ENCODE data around the gene CRHR1. TPM values are rescaled to one million over a fixed set of nuclear protein-coding genes. Genes with fewer than 3 reads are reported as not detected.
A peak's percentile ranks its signal among the peaks of the same experiment; 100 is the strongest.

CRHR1 gene
- total RNA-seq, 1 donor from 2014 or later, result not detected

GRCh38 chr17:45758544-45758943 lies 25.6 kb upstream of the CRHR1 start:
- no peak for DNase-seq (ENCODE audit: low read depth)

DNA sequence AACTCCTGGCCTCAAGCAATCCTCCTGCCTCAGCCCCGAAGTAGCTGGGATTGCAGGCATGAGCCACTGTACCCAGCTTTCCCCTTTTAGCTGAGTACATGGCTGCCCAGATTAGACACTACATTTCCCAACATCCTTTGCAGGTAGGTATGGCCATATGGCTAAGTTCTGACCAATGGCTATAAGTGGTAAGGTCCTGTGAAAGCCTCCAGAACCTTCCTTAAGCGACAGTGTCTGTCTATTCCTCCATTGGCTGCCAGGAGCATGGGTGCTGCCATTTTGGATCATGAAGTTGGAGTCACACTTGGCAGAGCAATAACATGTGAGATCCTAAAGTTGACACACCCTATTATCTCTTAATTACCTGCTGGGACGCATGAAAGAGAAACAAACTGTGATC lies 24.4 kb upstream of the CRHR1 start:
- DNase-seq (ENCODE audit: low read depth), result no peak

- DNase-seq (ENCODE audit: low read depth), result no peak
Measured at GRCh38 chr17:45761957-45762565, 22.1 kb upstream of the CRHR1 start.

DNA sequence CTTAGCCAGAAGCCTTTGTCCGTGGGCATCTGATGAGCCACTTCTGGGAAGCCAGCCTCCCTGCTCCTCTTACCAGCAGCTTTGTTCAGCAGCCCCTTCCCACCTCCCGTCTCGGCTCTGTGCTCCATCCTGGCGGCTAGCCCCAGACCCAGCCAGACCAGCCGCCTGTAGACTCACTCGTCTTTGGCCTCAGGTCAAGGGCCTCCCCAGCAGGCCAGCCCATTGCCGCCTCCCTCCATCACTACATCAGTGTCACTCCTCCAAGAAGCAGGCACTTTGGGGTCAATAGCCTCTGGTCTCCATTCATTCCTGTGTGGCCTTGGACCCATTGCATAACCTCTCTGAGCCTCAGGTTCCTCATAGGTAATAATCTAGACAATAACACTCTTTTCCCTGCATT lies 20.9 kb upstream of the CRHR1 start:
- DNase-seq (ENCODE audit: low read depth), result no peak

- DNase-seq (ENCODE audit: low read depth), result no peak
Measured at GRCh38 chr17:45764479-45764878, 19.6 kb upstream of the CRHR1 start.

DNA sequence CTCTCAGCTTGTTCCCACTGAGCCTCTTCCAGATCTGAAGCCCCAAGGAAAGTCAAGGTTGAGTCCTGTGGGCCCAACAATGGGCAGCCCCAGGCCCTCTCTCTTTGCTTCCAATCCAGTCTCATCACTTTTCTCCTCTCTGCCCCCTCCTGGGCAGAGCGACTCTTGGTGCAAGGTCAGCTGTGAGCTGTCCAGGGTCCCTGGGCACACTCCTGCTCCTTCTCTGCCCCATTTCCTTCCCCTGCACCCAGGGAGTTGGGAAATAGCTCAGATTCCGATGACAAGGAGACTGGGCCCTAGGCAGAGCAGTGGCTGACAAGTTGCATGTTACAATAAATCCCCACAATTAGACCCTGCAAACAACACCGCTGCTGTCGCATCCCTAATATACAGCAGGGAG lies 16.1 kb upstream of the CRHR1 start:
- DNase-seq (ENCODE audit: low read depth), result peak; percentile 15

DNA sequence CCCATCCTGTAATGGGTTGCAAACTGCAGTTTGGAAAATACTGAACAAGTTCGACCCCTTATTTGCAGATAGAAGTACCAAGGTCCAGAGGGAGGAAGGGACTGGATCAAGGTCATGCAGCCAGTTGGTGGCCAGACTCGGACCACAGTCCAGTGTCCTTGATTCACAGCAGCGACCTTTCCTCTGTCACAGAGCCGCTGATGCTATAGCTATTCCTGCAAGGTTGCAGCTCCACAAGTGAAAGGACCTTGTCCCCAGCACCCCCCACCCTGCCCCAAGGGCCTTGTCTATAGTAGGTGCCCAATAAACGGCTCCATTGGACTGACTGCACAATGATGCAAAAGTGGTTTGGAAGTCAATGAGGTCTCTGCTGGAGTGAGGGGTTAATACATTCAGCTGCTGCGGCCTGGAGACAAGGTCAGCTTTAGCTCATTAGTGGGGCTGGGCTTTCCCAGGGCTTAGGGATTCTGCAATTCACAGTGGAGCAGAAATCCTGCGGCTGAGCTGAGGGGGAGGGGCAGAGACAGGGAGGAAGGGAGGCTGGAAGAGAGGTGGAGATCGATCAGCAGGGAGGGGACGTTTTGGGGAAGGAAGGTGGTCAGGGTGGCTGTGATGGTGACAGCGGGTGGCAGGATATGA lies 13.4 kb upstream of the CRHR1 start:
- no peak for DNase-seq (ENCODE audit: low read depth)

- DNase-seq (ENCODE audit: low read depth), result no peak
Measured at GRCh38 chr17:45771271-45771959, 12.7 kb upstream of the CRHR1 start.

- DNase-seq (ENCODE audit: low read depth), result no peak
Measured at GRCh38 chr17:45775148-45775547, 9.0 kb upstream of the CRHR1 start.

DNA sequence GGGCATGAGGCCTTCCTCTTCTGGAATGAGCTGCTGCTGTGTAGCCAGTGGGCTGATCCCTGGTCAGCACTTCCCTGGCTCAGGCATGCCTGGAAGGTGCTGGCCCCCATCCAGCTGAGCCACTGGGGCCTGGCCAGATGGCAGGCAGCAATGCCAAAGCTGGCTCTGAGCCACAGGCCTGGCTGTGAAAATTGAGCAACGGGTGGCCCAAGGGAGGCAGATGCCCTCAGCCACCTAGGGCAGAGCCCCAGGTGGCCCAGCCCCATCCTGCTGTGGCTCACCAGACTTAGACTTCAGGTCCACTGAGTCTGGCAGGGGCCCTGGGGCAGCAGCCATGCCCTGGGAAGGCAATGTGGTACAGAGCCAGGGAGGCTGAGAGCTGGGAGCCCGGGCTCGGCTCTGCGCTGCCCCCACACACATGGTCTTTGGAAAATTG lies 8.5 kb upstream of the CRHR1 start:
- DNase-seq (ENCODE audit: low read depth), result peak; percentile 22

DNA sequence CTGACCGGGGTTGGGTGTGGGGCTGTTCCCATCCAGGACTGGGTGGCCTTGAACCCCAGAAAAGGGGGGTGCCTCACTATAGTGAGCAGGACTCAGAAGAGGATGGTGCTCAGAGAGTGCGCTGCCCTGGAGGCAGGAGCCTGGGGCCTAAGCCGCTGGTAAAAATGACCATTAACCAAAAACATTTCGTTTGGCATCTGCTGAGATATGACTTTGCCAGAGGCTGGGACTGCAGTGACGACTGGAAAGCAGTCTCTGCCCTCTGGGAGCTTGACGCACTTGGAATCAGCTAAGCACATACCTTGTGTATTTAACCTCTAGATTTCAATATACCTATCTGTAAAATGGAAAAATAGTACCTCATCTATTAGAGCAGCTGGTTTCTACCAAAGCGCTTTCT lies 7.2 kb upstream of the CRHR1 start:
- no peak for DNase-seq (ENCODE audit: low read depth)

DNA sequence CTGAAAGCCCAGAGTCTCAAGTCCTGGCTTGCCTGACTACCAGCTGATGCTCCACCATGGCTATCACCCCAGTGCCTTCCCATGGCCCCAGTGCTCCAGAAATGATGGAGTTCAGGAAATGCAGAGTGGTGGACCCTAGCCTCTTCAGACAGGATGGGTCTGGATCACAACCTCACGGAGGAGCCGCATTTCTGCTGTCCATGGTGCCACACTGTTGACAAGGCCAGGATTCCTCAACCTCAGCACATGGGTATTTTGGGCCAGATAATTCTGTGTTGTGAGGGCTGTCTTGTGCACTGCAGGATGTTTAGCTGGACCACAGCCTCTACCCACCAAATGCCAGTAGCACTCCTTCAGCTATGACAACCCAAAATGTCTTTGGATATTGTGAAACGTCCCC lies 6.7 kb upstream of the CRHR1 start:
- no peak for DNase-seq (ENCODE audit: low read depth)

- DNase-seq (ENCODE audit: low read depth), result no peak
Measured at GRCh38 chr17:45780921-45781320, 3.2 kb upstream of the CRHR1 start.

DNA sequence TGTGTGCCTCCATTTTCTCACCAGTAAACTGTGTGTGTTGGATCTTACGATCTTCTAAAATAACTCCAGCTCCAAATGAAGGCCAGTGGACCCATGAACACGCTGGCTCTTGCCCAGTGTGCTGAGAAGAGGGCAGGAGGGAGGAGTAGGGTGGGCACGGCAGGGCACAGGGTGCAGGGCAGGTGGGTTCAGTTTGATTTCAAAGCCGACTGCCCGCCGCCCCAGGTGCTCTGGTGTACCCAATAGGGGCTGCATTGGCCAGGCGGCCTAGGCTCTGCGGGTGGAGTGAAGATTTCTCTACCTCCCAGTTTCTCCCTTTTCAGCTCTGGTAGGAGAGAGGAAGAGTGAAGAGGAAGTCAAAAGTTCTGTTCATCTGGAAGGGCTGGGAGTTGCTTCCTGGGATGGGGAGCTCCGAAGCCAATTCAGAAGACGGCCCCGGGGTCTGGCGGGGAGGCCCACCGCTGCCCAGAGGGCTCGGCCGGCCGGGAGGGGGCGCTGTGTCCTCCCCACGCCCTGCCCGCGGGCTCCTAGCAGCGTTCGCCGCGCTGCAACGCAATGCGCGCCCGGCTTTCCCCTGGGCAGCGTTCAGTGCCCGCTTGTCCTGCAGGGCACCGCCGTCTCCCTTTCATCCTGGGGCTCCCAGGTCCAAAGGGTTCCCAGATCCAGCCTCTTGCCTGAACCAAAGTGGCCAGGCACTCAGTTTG lies 1.1 kb upstream of the CRHR1 start:
- no peak for DNase-seq (ENCODE audit: low read depth)

DNA sequence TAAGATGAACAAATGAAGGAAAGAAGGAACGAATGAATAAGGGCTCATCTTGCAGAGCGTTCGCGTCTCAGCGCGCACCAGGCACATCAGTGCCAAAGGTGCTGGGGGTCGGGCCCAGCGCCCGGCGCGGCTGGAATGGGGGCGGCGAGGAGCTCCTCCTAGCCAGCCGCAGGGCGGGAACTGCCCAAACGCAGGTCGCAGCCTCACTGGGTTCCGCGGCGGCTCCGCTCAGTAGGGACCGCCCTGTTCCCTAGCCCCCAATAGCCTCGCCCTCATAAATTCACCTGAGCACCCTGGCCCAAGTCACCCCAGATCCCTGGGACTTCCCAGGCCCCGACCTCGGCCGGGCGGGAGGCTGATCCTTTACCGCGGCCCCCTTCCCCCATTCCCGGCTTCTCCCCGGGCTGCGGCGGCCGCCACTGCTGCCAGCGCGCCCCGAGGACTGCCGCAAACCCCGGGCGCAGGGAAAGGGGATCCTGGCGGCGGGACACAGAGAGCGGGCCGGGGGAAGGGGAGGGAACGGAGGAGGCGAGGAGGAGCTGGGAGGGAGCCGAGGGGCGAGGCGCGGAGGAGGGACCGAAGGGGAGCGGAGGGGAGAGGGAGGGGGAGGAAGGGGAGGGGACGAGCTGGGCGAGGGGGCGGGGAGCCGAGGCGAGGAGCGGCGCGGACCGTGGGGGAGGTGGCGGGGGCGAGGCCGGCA lies 377 bp upstream of the CRHR1 start:
- no peak for DNase-seq (ENCODE audit: low read depth)

GRCh38 chr17:45784741-45785479 lies 790 bp downstream of the CRHR1 start:
- no peak for DNase-seq (ENCODE audit: low read depth)

DNA sequence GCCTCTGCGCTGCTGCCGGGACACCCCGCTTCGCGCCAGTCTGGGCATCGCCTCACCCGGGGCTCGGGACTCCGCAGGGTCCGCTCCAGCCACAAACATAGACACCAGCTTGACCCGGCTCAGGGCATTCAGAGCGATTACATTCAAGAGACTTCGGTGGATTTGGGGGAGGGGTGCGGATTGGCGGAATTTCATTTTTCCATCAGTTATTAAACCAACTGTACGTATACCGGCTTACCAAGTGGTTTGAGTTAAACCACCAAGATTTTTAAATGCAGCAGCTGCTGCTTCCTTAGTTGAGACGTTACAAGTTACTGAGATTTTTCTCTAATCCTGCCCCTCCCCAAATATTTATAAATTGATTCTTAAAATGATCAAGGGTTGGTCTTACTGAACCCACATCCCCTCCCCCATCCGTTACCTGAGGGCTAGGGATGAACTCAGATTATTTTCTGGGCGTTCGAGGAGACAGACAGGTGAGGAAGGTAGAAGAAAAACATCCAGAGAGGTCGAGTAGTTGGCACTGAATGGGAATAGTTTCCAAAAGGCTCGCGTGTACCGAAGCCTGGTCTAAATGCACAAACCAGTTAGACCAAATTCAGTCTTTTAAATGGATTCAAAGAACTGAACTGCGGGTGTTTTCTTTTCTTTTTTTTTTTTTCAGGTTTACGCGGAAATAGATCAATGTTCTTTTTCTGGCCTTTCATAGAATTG lies 1.5 kb downstream of the CRHR1 start:
- no peak for DNase-seq (ENCODE audit: low read depth)

- no peak for DNase-seq (ENCODE audit: low read depth)
Measured at GRCh38 chr17:45786349-45786748, 2.2 kb downstream of the CRHR1 start.

DNA sequence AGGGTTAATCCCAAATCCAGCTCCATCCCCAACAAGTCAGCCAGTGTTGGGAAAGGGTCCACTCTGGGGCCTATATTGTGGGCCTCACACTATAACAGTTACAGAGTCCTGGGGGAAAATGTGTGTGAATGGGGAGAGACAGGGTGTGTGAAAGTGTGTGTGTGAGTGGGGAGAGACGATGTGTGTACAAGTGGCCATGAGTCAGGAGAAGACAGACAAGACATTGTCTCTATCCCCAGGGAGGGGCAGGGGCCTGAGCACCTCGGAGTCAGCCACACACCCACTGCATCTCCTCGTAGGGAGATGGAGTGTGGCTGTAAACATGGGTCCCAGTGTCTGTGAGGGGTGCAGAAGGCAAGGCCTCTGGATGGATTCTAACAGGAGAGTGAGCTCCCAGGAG lies 2.9 kb downstream of the CRHR1 start:
- DNase-seq (ENCODE audit: low read depth), result no peak

GRCh38 chr17:45787656-45788055 lies 3.5 kb downstream of the CRHR1 start:
- no peak for DNase-seq (ENCODE audit: low read depth)

DNA sequence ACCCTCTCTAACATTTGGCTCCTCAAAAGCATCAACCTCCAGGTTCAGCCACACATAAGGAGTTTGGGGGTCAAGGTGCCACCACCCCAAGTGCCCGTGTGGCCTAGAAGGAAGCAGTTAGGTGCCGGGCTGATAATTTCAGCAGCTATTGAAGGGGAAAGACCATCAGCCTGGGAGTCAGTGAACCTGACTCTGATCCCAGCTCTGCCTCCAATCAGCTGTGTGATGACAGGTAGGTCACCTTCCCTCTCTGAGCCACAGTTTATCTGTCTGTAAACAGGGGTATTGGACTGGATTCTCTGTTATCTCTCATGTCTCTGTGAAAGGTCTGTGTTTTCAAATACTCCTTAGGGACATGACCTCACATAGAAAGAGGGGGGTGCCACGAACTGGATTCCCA lies 3.9 kb downstream of the CRHR1 start:
- no peak for DNase-seq (ENCODE audit: low read depth)
